LHCN-M2 (cell line): ENCODE data around the gene SPINDOC. TPM values are rescaled to one million over a fixed set of nuclear protein-coding genes. Genes with fewer than 3 reads are reported as not detected.
"Not testable (repeated sequence)": the region's sequence is repeated elsewhere in the genome, so short reads cannot be mapped to it uniquely, and the experiment has no call there.

Experiments used
- DNase-seq: peaks from one replicate; pipeline ENCODE4 v3.0.0-alpha.2; 2012; ENCODE audit warnings: low read depth
- total RNA-seq: library from RNA; depleted of rRNA; stranded (reverse); fragments of >200 nt; gene quantifications from 2 replicates; pipeline ENCODE4 v1.2.3, GENCODE V29; 2014

Gene SPINDOC
- total RNA-seq, 1 experiment from 2014 or later = 33.8 TPM

- DNase-seq = no peak
These were observed 41.4 kb downstream of the SPINDOC start for GRCh38 chr11:63854696-63855095.

- no peak for DNase-seq
These were observed 42.7 kb downstream of the SPINDOC start for GRCh38 chr11:63855975-63856374.

GRCh38 chr11:63858628-63859550 is 45.6 kb downstream of the SPINDOC start:
- peak; percentile 53 for DNase-seq

- no peak for DNase-seq
These were observed 49.7 kb downstream of the SPINDOC start for GRCh38 chr11:63862923-63863322.

- not testable (repeated sequence) for DNase-seq
These were observed 50.4 kb downstream of the SPINDOC start for GRCh38 chr11:63863620-63864019.

GRCh38 chr11:63866211-63866610 is 53.0 kb downstream of the SPINDOC start:
- DNase-seq = peak; percentile 70

GRCh38 chr11:63867511-63867910 is 54.3 kb downstream of the SPINDOC start:
- DNase-seq = no peak

- no peak for DNase-seq
These were observed 55.3 kb downstream of the SPINDOC start for GRCh38 chr11:63868399-63869064.

GRCh38 chr11:63869171-63869591 is 55.9 kb downstream of the SPINDOC start:
- DNase-seq = no peak

GRCh38 chr11:63869683-63870082 is 56.4 kb downstream of the SPINDOC start:
- DNase-seq = no peak

- peak; percentile 22 for DNase-seq
These were observed 57.3 kb downstream of the SPINDOC start for GRCh38 chr11:63870351-63871140.

- DNase-seq = peak; percentile 98
These were observed 58.9 kb downstream of the SPINDOC start for GRCh38 chr11:63871962-63872799.

- DNase-seq = no peak
These were observed 59.5 kb downstream of the SPINDOC start for GRCh38 chr11:63872800-63873197.

- no peak for DNase-seq
These were observed 60.1 kb downstream of the SPINDOC start for GRCh38 chr11:63873311-63873710.

- no peak for DNase-seq
These were observed 61.3 kb downstream of the SPINDOC start for GRCh38 chr11:63874511-63874910.

- no peak for DNase-seq
These were observed 62.3 kb downstream of the SPINDOC start for GRCh38 chr11:63875506-63876065.

- no peak for DNase-seq
These were observed 63.4 kb downstream of the SPINDOC start for GRCh38 chr11:63876616-63877015.
